H9 (cell line): ENCODE results near the gene METTL1. TPM values are rescaled to one million over a fixed set of nuclear protein-coding genes. Genes with fewer than 3 reads are reported as not detected.

Experiments used
- DNase-seq: peaks from one replicate; pipeline ENCODE4 v3.0.0-alpha.2; 2017
- H2AFZ ChIP-seq: one replicate; pipeline ENCODE4 v1.6.1; 2013; ENCODE audit warnings: mild to moderate bottlenecking, low read length, control low read depth, moderate library complexity
- H2AK5ac ChIP-seq: 2 replicates; pipeline ENCODE4 v1.6.1; 2013; ENCODE audit warnings: low read length, control low read depth, mixed read lengths; ENCODE audit not compliant: insufficient read length
- H2BK120ac ChIP-seq: one replicate; pipeline ENCODE4 v1.6.1; 2013; ENCODE audit warnings: low read depth, mild to moderate bottlenecking, low read length, control low read depth, inconsistent platforms; ENCODE audit not compliant: poor library complexity, severe bottlenecking
- H2BK12ac ChIP-seq: 2 replicates; pipeline ENCODE4 v1.6.1; 2013; ENCODE audit warnings: low read length, control low read depth, mixed read lengths, low read depth; ENCODE audit not compliant: insufficient read length
- H2BK15ac ChIP-seq: 2 replicates; pipeline ENCODE4 v1.6.1; 2013; ENCODE audit warnings: low read depth, low read length, control low read depth
- H2BK20ac ChIP-seq: one replicate; pipeline ENCODE4 v1.6.1; 2013; ENCODE audit warnings: low read depth, mild to moderate bottlenecking, low read length, control low read depth, inconsistent platforms; ENCODE audit not compliant: poor library complexity, severe bottlenecking
- H2BK5ac ChIP-seq: 2 replicates; pipeline ENCODE4 v1.6.1; 2013; ENCODE audit warnings: low read length, control low read depth, mixed read lengths; ENCODE audit not compliant: insufficient read length
- H3K14ac ChIP-seq: 2 replicates; pipeline ENCODE4 v1.6.1; 2013; ENCODE audit warnings: low read length, control low read depth; ENCODE audit not compliant: insufficient read depth
- H3K18ac ChIP-seq: 2 replicates; pipeline ENCODE4 v1.6.1; 2013; ENCODE audit warnings: low read depth, mild to moderate bottlenecking, mixed read lengths, low read length, control low read depth; ENCODE audit not compliant: insufficient read length
- H3K23ac ChIP-seq: 2 replicates; pipeline ENCODE4 v1.6.1; 2013; ENCODE audit warnings: low read length, control low read depth, mixed read lengths, low read depth; ENCODE audit not compliant: insufficient read length
- H3K23me2 ChIP-seq: 2 replicates; pipeline ENCODE4 v1.6.1; 2013; ENCODE audit warnings: low read depth, mild to moderate bottlenecking, mixed read lengths, low read length, control low read depth; ENCODE audit not compliant: insufficient read length, poor library complexity, severe bottlenecking
- H3K27ac ChIP-seq: 2 replicates; pipeline ENCODE4 v1.5.1; 2013; ENCODE audit warnings: low read length, control low read depth, mixed read lengths, low read depth; ENCODE audit not compliant: insufficient read length
- H3K27me3 ChIP-seq: 2 replicates; pipeline ENCODE4 v1.6.1; 2013; ENCODE audit warnings: low read length, control low read depth, inconsistent platforms; ENCODE audit not compliant: insufficient read depth
- H3K4ac ChIP-seq: 2 replicates; pipeline ENCODE4 v1.6.1; 2013; ENCODE audit warnings: low read depth, mild to moderate bottlenecking, control low read depth, inconsistent platforms, low read length, moderate library complexity
- H3K4me1 ChIP-seq: 2 replicates; pipeline ENCODE4 v1.6.1; 2013; ENCODE audit warnings: low read length, control low read depth, inconsistent platforms; ENCODE audit not compliant: insufficient read depth
- H3K4me2 ChIP-seq: 2 replicates; pipeline ENCODE4 v1.6.1; 2013; ENCODE audit warnings: low read length, control low read depth, mixed read lengths; ENCODE audit not compliant: insufficient read length, insufficient read depth
- H3K56ac ChIP-seq: 2 replicates; pipeline ENCODE4 v1.6.1; 2013; ENCODE audit warnings: low read depth, mild to moderate bottlenecking, mixed read lengths, low read length, control low read depth; ENCODE audit not compliant: insufficient read length
- H3K79me1 ChIP-seq: 2 replicates; pipeline ENCODE4 v1.6.1; 2013; ENCODE audit warnings: low read depth, mild to moderate bottlenecking, moderate library complexity, low read length, control low read depth, inconsistent platforms; ENCODE audit not compliant: insufficient read depth, poor library complexity, severe bottlenecking
- H3K79me2 ChIP-seq: 2 replicates; pipeline ENCODE4 v1.6.1; 2013; ENCODE audit warnings: low read length, control low read depth, inconsistent platforms; ENCODE audit not compliant: insufficient read depth
- H3K9ac ChIP-seq: 2 replicates; pipeline ENCODE4 v1.6.1; 2013; ENCODE audit warnings: low read length, control low read depth, mixed read lengths; ENCODE audit not compliant: insufficient read length; ENCODE audit errors: extremely low read depth
- H3K9me3 ChIP-seq: one replicate; pipeline ENCODE4 v1.6.1; 2013; ENCODE audit warnings: low read depth, low read length, inconsistent platforms; ENCODE audit not compliant: control insufficient read depth
- H3T11ph ChIP-seq: one replicate; pipeline ENCODE4 v1.6.1; 2013; ENCODE audit warnings: mild to moderate bottlenecking, low read length, control low read depth, inconsistent platforms
- H4K20me1 ChIP-seq: one replicate; pipeline ENCODE4 v1.6.1; 2013; ENCODE audit not compliant: control insufficient read depth, insufficient read length, insufficient read depth
- H4K5ac ChIP-seq: 2 replicates; pipeline ENCODE4 v1.6.1; 2013; ENCODE audit warnings: low read depth, mild to moderate bottlenecking, mixed read lengths, low read length, control low read depth; ENCODE audit not compliant: insufficient read length
- H4K8ac ChIP-seq: replicated peaks from 2 replicates; pipeline ENCODE4 v1.6.1; 2013; ENCODE audit warnings: low read length, control low read depth, mixed read lengths, low read depth; ENCODE audit not compliant: insufficient read length
- H4K91ac ChIP-seq: 2 replicates; pipeline ENCODE4 v1.6.1; 2013; ENCODE audit warnings: low read depth, mild to moderate bottlenecking, moderate library complexity, mixed read lengths, low read length, control low read depth; ENCODE audit not compliant: insufficient read length
- H3K27ac Mint-ChIP-seq, 3 experiments: 2 replicates in 2 of 3; 3 replicates in 1 of 3; pipeline ENCODE4 v1.8.0; 2020 to 2021; ENCODE audit warnings: mixed read lengths in 3 of 3, mild to moderate bottlenecking in 1 of 3, moderate library complexity in 1 of 3
- H3K27me3 Mint-ChIP-seq: 2 replicates; pipeline ENCODE4 v1.8.0; 2021; ENCODE audit warnings: low read depth, mild to moderate bottlenecking, moderate library complexity, mixed read lengths
- H3K36me3 Mint-ChIP-seq, 3 experiments: 2 replicates in 2 of 3; 3 replicates in 1 of 3; pipeline ENCODE4 v1.8.0; 2020 to 2021; ENCODE audit warnings: low read depth in 3 of 3, mixed read lengths in 3 of 3; ENCODE audit not compliant: insufficient read depth in 1 of 3
- H3K4me1 Mint-ChIP-seq, 2 experiments: 2 replicates each; pipeline ENCODE4 v1.8.0; 2020; ENCODE audit warnings: mixed read lengths in 2 of 2
- H3K4me3 Mint-ChIP-seq, 2 experiments: 2 replicates in 1 of 2; 3 replicates in 1 of 2; pipeline ENCODE4 v1.8.0; 2020 to 2021; ENCODE audit warnings: mild to moderate bottlenecking in 2 of 2, mixed read lengths in 2 of 2, moderate library complexity in 1 of 2
- H3K9me3 Mint-ChIP-seq, 2 experiments: 2 replicates in 1 of 2; 3 replicates in 1 of 2; pipeline ENCODE4 v1.8.0; 2020; ENCODE audit warnings: mild to moderate bottlenecking in 2 of 2, mixed read lengths in 2 of 2, moderate library complexity in 1 of 2
- WGBS: extraction: QIAGEN DNeasy Blood & Tissue Kit; methylation state at CpG from one replicate; pipeline ENCODE4 v1.1.7; 2013; ENCODE audit warnings: missing lambda C conversion rate, low lambda C conversion rate, mixed read lengths; ENCODE audit not compliant: insufficient read length; ENCODE audit errors: extremely low coverage; 5-methylcytosine and 5-hydroxymethylcytosine counted together
- total RNA-seq: library from RNA; stranded (reverse); gene quantifications from 2 replicates; pipeline ENCODE4 v1.2.1, GENCODE V29; 2021
- TF ChIP-seq, protein P1 (sequence below): fragments of 200-600 bp; sonication (generic); conservative IDR thresholded peaks from 3 replicates; pipeline ENCODE4 v1.8.0; 2021; ENCODE audit warnings: antibody characterized with exemption, mild to moderate bottlenecking

METTL1 gene
- total RNA-seq, 1 experiment from 2014 or later: 58.4 TPM

DNA sequence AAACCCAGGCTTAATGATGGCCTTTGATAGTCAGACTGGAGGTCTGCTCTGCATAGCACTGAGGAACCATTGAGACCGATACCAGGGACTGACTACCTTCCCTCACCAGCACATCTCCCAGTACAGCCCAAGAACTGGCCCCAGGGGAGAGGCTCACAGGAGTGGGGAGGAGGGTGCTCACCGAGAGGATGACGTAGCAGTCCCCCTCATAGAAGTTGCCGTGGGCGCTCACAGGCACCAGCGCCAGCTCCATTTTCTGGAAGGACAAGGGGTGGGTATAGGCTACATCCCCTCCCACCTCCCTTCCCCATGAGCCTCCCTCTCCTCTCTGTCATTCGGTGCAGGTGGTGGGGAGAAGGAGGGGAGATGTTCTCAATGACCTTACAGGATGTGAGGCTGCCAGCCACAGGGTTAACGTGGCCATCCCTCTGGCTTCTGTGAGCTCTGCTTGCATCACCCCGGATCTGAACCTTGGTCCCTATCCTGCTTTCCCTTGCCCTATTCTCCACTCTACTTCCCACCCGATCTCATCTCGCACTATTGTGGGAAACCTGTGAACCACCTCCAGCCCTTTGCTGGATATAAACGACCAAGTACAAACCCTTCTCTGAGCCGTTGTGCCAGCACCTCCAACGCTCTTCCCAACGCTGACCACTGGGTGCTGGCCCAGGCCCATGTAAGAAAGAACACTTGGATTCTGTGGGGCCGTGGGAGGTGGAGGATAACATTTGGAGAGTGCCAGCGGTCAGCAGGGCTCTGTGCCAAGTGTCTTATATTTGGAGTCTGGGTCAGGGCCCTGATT is 42.3 kb upstream of the METTL1 start:
- Histone ChIP-seq H3K9me3 (no peaks in the 10 kb centered on the region), H3K18ac (no peak overlapping the region), H2BK15ac (no peak overlapping the region), H3K4me1 (no peaks in the 10 kb centered on the region), H3K23ac (no peak overlapping the region), H3T11ph (no peak overlapping the region), H3K4me2 (no peak overlapping the region), H3K27me3 (no peaks in the 10 kb centered on the region), H4K5ac (no peak overlapping the region), H3K79me1 (no peaks in the 10 kb centered on the region), H2BK5ac (no peak overlapping the region), H3K14ac (no peak overlapping the region), H3K4ac (no peak overlapping the region), H3K27ac (no peak overlapping the region), H2BK12ac (no peak overlapping the region), H2AFZ (no peak overlapping the region), H3K56ac (no peak overlapping the region), H2AK5ac (no peak overlapping the region), H2BK20ac (no peak overlapping the region), H3K9ac (no peak overlapping the region), H4K8ac (no peak overlapping the region), H4K91ac (no peak overlapping the region), H4K20me1 (no peaks in the 10 kb centered on the region), H3K79me2 (no peaks in the 10 kb centered on the region), H2BK120ac (no peak overlapping the region), H3K23me2 (no peaks in the 10 kb centered on the region)
- Mint-ChIP-seq H3K4me3 (no peak overlapping the region), H3K4me1 (peaks cover 6 to 10% of the 10 kb centered on the region in 2 experiments), H3K27me3 (no peaks in the 10 kb centered on the region), H3K36me3 (no peaks in the 10 kb centered on the region; a peak in 2 of 7 replicates), H3K27ac (peak overlapping the region in 1 of 3 experiments; percentile 75; a peak in 2 of 7 replicates), H3K9me3 (no peaks in the 10 kb centered on the region)
- no CpG with 5 or more reads among the region's 17 CpGs for WGBS
- TF ChIP-seq, protein P1, sequence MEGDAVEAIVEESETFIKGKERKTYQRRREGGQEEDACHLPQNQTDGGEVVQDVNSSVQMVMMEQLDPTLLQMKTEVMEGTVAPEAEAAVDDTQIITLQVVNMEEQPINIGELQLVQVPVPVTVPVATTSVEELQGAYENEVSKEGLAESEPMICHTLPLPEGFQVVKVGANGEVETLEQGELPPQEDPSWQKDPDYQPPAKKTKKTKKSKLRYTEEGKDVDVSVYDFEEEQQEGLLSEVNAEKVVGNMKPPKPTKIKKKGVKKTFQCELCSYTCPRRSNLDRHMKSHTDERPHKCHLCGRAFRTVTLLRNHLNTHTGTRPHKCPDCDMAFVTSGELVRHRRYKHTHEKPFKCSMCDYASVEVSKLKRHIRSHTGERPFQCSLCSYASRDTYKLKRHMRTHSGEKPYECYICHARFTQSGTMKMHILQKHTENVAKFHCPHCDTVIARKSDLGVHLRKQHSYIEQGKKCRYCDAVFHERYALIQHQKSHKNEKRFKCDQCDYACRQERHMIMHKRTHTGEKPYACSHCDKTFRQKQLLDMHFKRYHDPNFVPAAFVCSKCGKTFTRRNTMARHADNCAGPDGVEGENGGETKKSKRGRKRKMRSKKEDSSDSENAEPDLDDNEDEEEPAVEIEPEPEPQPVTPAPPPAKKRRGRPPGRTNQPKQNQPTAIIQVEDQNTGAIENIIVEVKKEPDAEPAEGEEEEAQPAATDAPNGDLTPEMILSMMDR: no peak
- DNase-seq: peak; percentile 27
